Measurements from ENCODE around the gene TADA2B.

The TADA2B gene

GRCh38 chr4:7049295-7049694 is 6.1 kb downstream of the TADA2B start:
- Histone ChIP-seq H3K27me3 (ENCODE audit: insufficient read depth, low read depth, severe bottlenecking) (no peaks in the 10 kb centered on the region), H3K9me3 (ENCODE audit: severe bottlenecking) (no peaks in the 10 kb centered on the region), H3K4me3 (ENCODE audit: low read depth, low read length) (no peak overlapping the region), H3K36me3 (peaks cover 22% of the 10 kb centered on the region), H3K27ac (no peak overlapping the region)
- no peak for DNase-seq
- TF ChIP-seq, protein P1, sequence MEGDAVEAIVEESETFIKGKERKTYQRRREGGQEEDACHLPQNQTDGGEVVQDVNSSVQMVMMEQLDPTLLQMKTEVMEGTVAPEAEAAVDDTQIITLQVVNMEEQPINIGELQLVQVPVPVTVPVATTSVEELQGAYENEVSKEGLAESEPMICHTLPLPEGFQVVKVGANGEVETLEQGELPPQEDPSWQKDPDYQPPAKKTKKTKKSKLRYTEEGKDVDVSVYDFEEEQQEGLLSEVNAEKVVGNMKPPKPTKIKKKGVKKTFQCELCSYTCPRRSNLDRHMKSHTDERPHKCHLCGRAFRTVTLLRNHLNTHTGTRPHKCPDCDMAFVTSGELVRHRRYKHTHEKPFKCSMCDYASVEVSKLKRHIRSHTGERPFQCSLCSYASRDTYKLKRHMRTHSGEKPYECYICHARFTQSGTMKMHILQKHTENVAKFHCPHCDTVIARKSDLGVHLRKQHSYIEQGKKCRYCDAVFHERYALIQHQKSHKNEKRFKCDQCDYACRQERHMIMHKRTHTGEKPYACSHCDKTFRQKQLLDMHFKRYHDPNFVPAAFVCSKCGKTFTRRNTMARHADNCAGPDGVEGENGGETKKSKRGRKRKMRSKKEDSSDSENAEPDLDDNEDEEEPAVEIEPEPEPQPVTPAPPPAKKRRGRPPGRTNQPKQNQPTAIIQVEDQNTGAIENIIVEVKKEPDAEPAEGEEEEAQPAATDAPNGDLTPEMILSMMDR (IDR thresholded peaks at IDR 0.05; ENCODE audit: low read depth, low read length): no peak

- DNase-seq: no peak
- H3K36me3 ChIP-seq: peaks cover 25% of the 10 kb centered on the region
- H3K9me3 ChIP-seq (ENCODE audit: severe bottlenecking): no peaks in the 10 kb centered on the region
- no peak overlapping the region for H3K27ac ChIP-seq
- no peak overlapping the region for H3K4me3 ChIP-seq (ENCODE audit: low read depth, low read length)
- TF ChIP-seq, protein P1 (IDR thresholded peaks at IDR 0.05; ENCODE audit: low read depth, low read length): no peak
- H3K27me3 ChIP-seq (ENCODE audit: insufficient read depth, low read depth, severe bottlenecking): no peaks in the 10 kb centered on the region
Measured at GRCh38 chr4:7049739-7050138, 6.6 kb downstream of the TADA2B start.

- no peak overlapping the region for H3K4me3 ChIP-seq (ENCODE audit: low read depth, low read length)
Measured at GRCh38 chr4:7050481-7051143, 7.4 kb downstream of the TADA2B start.

GRCh38 chr4:7051144-7051495 is 7.9 kb downstream of the TADA2B start:
- H3K36me3 ChIP-seq: peaks cover 29% of the 10 kb centered on the region
- DNase-seq: no peak
- H3K27ac ChIP-seq: no peak overlapping the region
- no peaks in the 10 kb centered on the region for H3K27me3 ChIP-seq (ENCODE audit: insufficient read depth, low read depth, severe bottlenecking)
- TF ChIP-seq, protein P1 (IDR thresholded peaks at IDR 0.05; ENCODE audit: low read depth, low read length): no peak
- H3K4me3 ChIP-seq (ENCODE audit: low read depth, low read length): no peak overlapping the region
- H3K9me3 ChIP-seq (ENCODE audit: severe bottlenecking): no peaks in the 10 kb centered on the region

More at GRCh38 chr4:7050481-7051143, 7.4 kb downstream of the TADA2B start:
- Histone ChIP-seq H3K27ac (no peak overlapping the region), H3K9me3 (ENCODE audit: severe bottlenecking) (no peaks in the 10 kb centered on the region), H3K27me3 (ENCODE audit: insufficient read depth, low read depth, severe bottlenecking) (no peaks in the 10 kb centered on the region), H3K36me3 (peaks cover 26% of the 10 kb centered on the region)
- no peak for DNase-seq
- TF ChIP-seq, protein P1 (IDR thresholded peaks at IDR 0.05; ENCODE audit: low read depth, low read length): no peak

DNA sequence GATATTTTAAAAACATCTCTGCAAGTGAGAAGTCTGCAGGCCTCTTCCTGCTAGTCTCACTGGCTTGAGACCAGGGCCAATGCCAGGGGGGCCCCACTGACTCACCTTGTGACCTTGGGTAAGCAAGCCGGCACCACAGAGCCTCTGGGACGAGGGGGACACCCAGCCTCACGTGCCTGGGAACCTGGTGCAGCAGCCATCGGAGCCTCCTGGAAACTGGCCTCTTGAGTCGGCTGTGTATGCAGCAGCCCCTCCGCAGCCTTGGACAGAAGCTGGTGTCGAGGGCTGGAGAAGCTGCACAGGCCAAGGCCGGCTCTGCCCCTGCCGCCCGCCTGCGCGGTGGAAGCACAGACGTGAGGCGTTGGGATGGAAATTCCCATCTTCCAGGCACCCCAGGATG is 8.7 kb downstream of the TADA2B start:
- no peak for DNase-seq
- H3K4me3 ChIP-seq (ENCODE audit: low read depth, low read length): no peak overlapping the region

More for the DNA sequence above, 8.7 kb downstream of the TADA2B start:
- TF ChIP-seq, protein P1 (IDR thresholded peaks at IDR 0.05; ENCODE audit: low read depth, low read length): no peak
- Histone ChIP-seq H3K27ac (no peak overlapping the region), H3K27me3 (ENCODE audit: insufficient read depth, low read depth, severe bottlenecking) (no peaks in the 10 kb centered on the region), H3K9me3 (ENCODE audit: severe bottlenecking) (no peaks in the 10 kb centered on the region), H3K36me3 (peaks cover 37% of the 10 kb centered on the region)
